ENCODE data around the gene FBN3.
"Not testable (repeated sequence)": the region's sequence is repeated elsewhere in the genome, so short reads cannot be mapped to it uniquely, and the experiment has no call there.

Gene FBN3

GRCh38 chr19:8163759-8164158 lies 14.4 kb upstream of the FBN3 start:
- Histone ChIP-seq H3K27me3 (ENCODE audit: insufficient read depth, poor library complexity, severe bottlenecking) (no peaks in the 10 kb centered on the region), H3K27ac (replicated peaks) (no peak overlapping the region), H3K4me3 (replicated peaks; ENCODE audit: insufficient read depth, low read length) (no peak overlapping the region)
- TF ChIP-seq SPI1 (IDR thresholded peaks at IDR 0.05; ENCODE audit: borderline replicate concordance, low read depth) (no peak), POLR2AphosphoS5 (IDR thresholded peaks at IDR 0.05; ENCODE audit: low read depth) (no peak), CTCF (IDR thresholded peaks at IDR 0.05; ENCODE audit: insufficient read depth, low read length) (no peak)
- DNase-seq (ENCODE audit: low read depth in 1 of 2, low spot score in 1 of 2): no peak

GRCh38 chr19:8161135-8161646 lies 11.8 kb upstream of the FBN3 start:
- no peak overlapping the region for H3K4me3 ChIP-seq (replicated peaks; ENCODE audit: insufficient read depth, low read length)
- no peak for DNase-seq (ENCODE audit: low read depth in 1 of 2, low spot score in 1 of 2)
- TF ChIP-seq GABPA (IDR thresholded peaks at IDR 0.05; ENCODE audit: low read depth) (no peak), CTCF (IDR thresholded peaks at IDR 0.05; ENCODE audit: insufficient read depth, low read length) (no peak), SPI1 (IDR thresholded peaks at IDR 0.05; ENCODE audit: borderline replicate concordance, low read depth) (no peak), POLR2AphosphoS5 (IDR thresholded peaks at IDR 0.05; ENCODE audit: low read depth) (no peak), REST (IDR thresholded peaks at IDR 0.05; ENCODE audit: insufficient replicate concordance, low read depth) (no peak)
- H3K27me3 ChIP-seq (ENCODE audit: insufficient read depth, poor library complexity, severe bottlenecking): no peaks in the 10 kb centered on the region
- no peak overlapping the region for H3K27ac ChIP-seq (replicated peaks)

GRCh38 chr19:8159322-8159721 lies 9.9 kb upstream of the FBN3 start:
- DNase-seq (ENCODE audit: low read depth in 1 of 2, low spot score in 1 of 2); H3K4me3 ChIP-seq (replicated peaks; ENCODE audit: insufficient read depth, low read length); H3K27ac ChIP-seq (replicated peaks); H3K27me3 ChIP-seq (ENCODE audit: insufficient read depth, poor library complexity, severe bottlenecking): not testable (repeated sequence)

GRCh38 chr19:8158411-8159074 lies 9.2 kb upstream of the FBN3 start:
- H3K4me3 ChIP-seq (replicated peaks; ENCODE audit: insufficient read depth, low read length): no peak overlapping the region
- peak; percentile 61 to 80 for DNase-seq (ENCODE audit: low read depth in 1 of 2, low spot score in 1 of 2)
- H3K27me3 ChIP-seq (ENCODE audit: insufficient read depth, poor library complexity, severe bottlenecking): no peaks in the 10 kb centered on the region
- no peak overlapping the region for H3K27ac ChIP-seq (replicated peaks)
- no peak for TF ChIP-seq GABPA (IDR thresholded peaks at IDR 0.05; ENCODE audit: low read depth)
- no peak for TF ChIP-seq SPI1 (IDR thresholded peaks at IDR 0.05; ENCODE audit: borderline replicate concordance, low read depth)
- TF ChIP-seq CTCF (IDR thresholded peaks at IDR 0.05; ENCODE audit: insufficient read depth, low read length): peak; percentile 33
- no peak for TF ChIP-seq POLR2AphosphoS5 (IDR thresholded peaks at IDR 0.05; ENCODE audit: low read depth)
- no peak for TF ChIP-seq REST (IDR thresholded peaks at IDR 0.05; ENCODE audit: insufficient replicate concordance, low read depth)
